Measurements from ENCODE around the gene SPPL3.
"Not testable (repeated sequence)": the region's sequence is repeated elsewhere in the genome, so short reads cannot be mapped to it uniquely, and the experiment has no call there.

Gene SPPL3

DNA sequence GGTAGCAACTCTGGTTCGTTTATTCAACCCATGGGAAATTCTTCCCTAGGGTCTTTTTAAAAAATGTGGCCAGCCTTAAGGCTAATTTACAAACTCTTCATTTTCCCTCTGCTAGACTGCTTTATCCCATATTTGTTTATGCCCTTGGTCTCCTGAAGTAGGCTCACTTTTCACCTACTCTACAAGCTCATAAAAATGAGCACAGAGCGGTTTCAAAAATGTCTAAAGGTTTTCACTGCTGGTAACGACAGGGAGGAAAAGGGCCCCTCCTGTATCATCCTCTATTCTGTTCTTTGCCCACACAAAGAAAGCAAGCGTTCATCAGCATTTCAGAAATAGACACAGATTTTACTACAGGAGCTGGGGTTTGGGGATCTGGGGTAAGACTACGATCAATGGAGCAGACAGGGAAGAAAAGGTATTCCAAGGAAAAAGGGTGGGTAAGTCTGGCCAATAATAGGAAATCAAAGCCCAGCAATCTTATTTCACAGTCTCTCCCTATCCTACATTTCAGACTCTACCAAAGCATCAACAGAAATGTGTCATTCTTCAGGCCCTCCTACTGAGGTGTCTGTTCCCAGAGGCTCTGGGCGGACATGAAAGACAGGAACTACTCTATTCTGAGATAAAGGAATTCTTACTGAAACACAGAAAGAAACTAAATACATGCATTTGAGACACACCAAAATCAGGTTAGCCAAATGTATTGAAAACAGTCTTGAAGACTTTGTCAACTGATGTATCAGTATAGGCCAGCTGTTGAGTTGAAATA lies 86.4 kb downstream of the SPPL3 start:
- DNase-seq (ENCODE audit: low read depth) = no peak

DNA sequence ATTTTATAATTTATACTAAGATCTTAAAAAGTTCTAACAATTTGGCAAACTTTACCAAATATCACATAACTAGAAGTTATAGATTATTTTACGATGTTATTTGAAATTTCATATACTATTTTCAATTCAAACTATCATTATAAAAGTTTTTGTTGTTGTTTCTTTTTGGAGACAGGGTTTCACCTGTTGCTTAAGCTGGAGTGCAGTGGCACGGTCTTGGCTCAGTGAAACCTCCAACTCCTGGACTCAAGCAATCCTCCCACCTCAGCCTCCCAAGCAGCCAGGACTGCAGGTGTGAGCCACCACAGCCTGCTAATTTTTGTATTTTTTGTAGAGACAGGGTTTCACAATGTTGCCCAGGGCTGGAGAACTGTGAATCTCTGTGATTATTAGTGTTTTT lies 87.8 kb downstream of the SPPL3 start:
- no peak for DNase-seq (ENCODE audit: low read depth)

DNA sequence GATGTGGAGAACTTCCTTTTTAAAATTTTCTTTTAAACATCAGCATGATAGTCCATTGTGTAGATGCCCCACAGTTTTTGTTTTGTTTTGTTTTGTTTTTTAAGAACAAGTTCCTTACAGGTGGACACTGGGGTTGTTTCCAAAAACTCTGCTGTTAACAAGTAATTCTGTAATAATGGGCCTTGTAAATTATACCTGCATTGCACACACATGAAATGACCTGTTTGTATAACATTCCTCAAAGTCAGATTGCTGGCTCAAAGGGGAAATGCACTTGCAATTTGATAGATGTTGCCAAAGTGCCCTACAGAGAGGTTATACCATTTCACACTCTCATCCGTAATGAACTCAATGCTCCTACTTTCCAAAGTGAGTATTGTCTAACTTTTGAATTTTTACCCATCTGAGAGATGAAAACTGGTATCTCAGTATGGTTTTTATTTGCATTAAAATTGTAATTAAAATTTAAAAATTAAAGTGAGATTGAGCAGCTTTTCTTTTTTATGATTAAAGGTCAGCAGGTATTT lies 89.2 kb downstream of the SPPL3 start:
- DNase-seq (ENCODE audit: low read depth) = no peak

DNA sequence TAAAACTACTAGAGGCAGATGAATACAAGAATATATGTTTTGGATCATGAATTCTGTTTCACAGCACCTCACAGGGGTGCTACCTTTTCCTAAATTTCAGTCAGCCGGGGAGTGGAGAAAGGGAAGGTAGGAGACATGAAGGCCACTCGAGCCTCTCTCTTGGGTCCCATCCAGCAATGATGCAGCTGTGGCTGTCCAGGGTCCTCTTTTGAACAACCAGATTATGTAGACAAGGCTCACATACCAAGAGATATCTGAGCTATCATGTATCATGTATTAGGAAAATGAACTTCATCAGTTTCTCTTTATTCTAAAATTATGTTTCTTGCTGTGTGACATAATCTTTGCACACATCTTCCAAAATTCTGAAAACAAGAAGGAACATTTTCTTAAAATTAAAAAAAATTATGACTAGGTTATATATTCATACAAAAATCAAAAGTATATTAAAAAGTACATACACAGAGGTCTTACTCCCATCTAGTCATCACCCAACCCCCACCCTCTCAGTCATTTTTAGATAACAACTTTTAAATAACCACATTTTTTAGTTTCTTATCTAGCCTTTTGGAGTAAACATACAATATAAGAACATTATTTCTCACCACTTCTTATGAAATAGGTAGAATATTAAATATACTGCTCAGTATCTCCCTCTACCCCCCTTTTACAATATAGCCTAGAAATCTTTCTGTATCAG lies 89.8 kb downstream of the SPPL3 start:
- DNase-seq (ENCODE audit: low read depth) = no peak

DNA sequence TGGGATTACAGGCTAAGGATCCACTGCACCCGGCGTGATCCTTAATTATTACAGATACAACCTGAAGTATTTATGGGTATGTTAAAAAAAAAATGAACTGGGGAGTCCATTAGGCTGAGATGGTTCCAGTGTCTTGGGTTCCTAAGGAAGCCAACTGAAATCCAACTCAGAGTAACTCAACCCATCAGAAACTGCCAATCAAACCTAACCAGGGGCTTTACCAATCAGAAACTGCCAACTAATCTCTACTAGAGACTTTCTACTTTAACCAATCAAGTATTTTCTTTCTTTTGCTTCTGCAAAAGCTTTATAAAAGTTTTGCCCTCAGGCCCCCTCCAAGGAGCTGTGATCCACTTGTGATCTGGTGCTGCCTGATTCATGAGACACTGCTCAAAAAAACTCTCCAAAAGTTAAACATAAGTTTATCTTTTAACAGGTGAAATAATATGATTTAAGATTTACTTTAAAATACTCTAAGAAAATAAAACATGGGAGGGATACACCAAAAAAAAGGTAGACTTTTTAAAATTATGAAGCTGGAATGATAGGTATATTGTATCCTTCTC lies 90.5 kb downstream of the SPPL3 start:
- no peak for DNase-seq (ENCODE audit: low read depth)

DNA sequence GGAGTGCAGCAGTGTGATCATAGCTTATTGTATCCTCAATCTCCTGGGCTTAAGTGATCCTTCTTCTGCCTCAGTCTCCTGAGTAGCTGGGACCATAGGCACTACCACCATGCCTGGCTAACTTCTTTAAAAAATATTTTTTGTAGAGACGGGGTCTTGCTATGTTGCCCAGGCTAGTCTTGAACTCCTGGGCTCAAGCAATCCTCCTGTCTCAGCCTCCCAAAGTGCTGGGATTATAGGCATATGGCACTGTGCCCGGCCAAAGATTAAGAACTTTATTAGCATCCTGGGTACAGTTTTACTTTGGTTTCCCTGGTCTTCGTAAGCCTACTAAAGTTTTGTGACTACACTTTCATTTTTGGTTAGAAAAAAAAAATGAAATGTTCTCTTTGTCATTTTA lies 94.1 kb downstream of the SPPL3 start:
- no peak for DNase-seq (ENCODE audit: low read depth)

DNA sequence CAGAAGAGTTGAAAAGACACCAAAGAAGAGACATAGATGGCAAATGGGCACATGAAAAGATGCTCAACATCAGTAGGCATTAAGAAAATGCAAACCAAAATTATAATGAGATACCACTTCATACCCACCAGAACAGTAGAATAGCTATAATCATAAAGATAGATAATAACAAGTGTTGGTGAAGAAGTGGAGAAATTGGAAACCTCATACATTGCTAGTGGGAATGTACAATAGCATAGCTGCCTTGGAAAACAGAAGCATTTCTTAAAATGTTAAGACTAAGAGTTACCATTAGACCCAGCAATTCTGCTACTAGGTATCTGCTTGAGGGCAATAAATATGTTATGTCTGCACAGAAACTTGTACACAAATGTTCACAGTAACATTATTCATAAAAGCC lies 99.7 kb downstream of the SPPL3 start:
- no peak for DNase-seq (ENCODE audit: low read depth)

DNA sequence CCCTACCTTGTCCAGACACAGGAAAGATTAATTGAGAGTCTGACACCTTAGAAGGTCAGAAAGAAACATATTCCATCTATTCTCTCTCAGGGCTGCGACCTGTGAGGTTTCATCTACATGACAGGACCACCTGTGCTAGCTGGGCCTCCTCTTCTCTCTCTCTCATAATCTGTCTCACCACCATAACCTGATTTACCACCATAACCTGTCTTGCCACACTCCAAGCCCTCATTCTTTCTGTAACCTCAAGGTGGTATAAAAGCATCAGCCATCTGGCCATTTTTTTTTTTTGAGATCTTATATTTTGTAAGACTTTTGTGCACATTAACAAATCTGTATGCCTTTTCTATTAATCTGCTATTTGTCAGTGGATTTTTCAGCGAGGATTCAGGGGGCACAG lies 103.0 kb downstream of the SPPL3 start:
- no peak for DNase-seq (ENCODE audit: low read depth)

DNA sequence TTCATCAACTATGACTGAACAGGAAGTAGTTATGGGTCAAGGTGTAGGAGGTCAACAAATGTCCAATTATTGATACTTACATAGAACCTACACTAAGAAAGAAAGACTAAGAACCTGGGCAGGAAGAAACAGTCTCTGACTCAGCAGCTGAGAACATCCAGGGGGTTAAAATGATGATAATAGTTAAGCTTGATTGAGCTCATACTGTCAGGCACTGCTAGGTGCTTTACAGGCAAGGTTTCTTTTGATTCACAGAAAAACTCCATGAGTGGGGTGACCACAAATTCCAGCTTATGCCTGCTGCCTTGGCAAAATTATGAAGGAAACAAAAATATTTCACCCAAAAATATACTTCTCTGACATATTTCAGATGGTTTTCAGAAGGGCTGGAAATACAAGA lies 103.5 kb downstream of the SPPL3 start:
- no peak for DNase-seq (ENCODE audit: low read depth)

DNA sequence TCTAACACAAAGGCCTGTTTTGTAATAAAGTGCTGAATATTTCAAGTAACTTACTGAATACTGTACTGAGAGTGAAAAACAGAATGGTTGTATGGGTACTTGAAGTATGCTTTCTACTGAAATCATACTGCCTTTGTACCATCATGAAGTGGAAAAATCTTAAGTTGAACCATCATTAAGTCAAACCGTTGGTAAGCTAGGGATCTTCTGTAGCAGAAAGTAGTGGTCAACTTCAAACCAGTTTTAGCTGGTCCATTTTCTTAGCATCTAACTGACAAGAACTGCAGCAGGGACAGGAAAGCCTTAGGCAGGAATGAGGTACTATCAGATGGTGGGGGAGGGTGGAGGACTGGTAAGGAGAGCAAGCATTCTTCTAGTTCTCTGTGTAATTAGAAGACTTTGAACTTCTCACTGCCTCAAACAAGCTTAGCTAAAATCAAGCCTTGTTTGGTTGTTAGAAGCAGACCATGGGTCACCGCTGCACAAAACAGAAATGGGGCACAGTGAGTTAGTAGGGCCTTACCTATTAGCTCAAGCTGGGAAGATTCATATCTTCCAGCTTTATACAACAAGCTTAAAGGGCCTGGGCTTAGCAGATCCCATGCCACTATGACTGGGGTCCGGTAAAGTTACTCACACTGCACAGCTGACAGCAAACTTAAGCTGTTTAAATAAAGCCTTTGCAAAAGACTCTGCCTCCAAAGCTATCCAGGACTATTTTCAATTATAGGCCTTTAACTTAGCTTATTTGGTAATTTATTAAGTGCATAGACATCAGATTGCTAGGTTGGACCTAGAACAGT lies 104.7 kb downstream of the SPPL3 start:
- no peak for DNase-seq (ENCODE audit: low read depth)

DNA sequence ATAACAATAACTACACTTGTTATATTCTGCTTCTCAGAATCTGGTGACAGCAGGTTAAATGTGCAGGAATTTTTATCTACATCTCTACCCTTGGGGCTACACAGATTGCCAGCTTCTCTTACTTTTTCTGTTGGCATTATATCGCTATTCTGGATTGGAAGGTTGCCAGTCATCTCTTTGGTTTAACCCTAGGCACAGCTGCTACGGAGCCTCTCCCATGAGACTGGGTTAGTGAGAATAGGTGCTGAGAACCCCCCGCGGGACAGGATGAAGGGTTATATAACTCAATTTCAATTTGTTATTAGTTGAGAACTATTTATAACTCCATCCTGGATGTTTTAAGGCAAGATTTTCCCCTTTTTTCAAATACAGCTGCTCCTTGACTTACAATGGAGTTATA lies 105.5 kb downstream of the SPPL3 start:
- no peak for DNase-seq (ENCODE audit: low read depth)

DNA sequence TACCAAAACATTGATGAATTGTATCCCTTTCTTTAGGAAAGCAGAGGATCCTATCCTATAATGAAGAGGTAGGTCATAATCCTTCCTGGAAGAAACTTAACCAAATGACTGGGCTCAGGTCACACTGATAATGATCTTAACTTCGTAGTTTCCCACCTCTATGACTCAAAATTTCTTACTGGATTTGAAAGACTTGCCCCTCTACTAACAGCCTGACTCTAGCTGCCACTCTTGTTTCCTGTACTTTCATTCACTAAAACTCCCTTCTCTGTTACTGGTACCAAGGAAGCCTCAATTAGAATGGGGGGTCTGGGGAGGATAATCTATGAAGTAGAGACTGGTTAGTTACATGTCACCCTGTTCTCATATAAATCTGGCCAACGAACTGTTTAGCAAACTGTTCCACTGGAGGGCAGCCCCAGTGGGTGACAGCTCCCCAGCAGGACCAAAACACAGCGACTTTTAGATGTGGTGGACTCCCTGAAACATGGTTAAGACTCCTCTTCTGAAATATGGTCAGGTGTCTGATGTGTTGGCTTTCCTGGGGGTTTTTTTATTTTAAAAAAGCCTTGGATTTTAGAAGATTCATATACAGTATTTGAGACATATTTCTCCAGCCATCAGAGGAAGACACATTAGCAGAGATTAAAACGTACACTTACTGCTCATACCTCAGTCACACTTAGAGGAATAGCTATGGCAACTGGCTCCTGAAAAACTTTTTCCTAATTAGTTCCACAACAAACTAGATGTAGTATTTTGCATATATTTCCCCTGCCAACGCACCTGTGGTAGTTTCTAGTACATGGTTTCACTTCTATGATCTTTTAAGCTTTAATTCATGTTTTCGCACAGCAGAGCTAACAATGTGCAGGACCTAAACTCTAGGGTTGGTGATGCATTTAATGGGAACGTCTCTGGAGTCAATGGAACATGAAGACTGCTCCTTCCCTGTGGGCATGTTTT lies 106.2 kb downstream of the SPPL3 start:
- no peak for DNase-seq (ENCODE audit: low read depth)

DNA sequence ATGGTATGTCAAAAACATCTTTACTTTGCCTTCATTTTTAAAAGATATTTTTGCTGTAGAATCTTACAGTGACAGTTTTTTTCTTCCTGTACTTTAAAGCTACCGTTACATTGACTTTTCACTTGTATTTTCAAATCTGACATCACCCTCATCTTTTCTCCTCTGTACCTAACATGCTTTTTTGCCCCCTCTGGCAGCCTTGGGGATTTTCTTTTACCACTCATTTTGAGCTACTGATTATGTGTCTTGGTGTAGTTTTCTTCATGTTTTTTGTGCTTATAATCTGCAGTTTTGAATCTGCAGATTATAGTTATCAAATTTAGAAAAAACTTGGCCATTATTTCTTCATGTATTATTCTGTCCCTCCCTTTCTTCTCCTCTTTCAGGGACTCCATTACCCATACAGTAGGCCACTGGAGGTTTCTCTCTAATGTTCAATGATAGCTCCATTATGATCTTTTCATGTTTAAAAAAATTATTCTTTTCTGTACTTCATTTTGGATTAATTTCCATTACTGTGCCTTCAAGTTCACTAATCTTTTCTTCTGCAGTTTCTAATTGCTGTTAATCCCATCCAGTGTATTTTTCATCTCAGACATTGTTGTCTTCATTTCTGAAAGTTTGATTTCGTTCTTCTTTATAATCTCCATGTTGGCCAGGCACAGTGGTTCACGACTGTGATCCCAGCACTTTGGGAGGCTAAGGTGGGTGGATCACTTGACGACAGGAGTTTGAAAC lies 108.5 kb downstream of the SPPL3 start:
- DNase-seq (ENCODE audit: low read depth) = no peak

DNA sequence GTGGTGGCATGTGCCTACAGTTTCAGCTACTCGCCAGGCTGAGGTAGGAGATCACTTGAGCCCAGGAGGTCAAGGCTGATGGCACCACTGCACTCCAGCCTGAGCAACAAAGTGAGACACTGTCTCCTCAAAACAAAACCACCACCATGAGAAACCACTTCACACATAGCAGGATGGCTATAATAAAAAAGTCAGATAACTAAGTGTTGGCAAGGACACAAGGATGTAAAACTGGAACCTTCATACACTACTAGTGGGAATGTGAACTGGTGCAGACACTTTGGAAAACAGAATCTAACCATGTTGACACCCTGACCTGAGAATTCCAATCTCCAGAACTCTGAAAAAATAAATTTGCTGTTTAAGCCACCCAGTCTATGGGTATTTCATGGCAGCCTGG lies 110.8 kb downstream of the SPPL3 start:
- DNase-seq (ENCODE audit: low read depth) = no peak

DNA sequence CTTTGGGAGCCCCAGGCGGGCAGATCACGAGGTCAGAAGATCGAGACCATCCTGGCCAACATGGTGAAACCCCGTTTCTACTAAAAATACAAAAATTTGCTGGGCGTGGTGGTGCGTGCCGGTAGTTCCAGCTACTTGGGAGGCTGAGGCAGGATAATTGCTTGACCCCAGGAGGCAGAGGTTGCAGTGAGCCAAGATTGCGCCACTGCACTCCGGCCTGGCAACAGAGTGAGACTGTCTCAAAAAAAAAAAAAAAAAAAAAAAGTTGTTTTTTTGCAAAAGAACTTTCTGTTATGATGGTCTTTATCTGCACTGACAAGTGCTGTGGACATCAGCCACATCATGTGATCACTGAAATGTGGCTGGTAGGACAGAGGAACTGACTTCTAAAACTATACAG lies 111.7 kb downstream of the SPPL3 start:
- DNase-seq (ENCODE audit: low read depth) = not testable (repeated sequence)

DNA sequence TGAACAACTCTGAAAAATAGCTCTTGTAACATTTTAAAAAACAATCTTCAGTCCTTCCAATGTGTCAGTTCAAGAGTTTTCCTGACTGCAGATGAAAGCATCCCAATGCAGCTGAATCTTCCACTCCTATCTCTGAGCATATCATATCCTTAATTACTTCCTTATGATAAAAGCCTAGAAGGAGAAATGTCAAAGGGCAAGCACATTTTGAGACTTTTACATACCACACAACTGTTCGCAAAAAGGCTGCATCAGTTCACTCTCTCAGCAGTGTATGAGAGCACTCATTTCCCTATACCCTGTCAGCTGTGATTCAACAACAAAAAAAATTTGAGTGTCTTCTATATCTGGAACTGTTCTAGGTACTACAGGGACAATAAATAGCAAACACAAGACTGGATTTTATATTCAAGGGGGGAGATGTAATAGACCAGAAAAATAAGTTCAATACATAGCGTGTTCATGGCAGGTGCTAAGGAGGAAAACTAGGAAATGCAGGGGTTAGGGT lies 112.4 kb downstream of the SPPL3 start:
- no peak for DNase-seq (ENCODE audit: low read depth)

DNA sequence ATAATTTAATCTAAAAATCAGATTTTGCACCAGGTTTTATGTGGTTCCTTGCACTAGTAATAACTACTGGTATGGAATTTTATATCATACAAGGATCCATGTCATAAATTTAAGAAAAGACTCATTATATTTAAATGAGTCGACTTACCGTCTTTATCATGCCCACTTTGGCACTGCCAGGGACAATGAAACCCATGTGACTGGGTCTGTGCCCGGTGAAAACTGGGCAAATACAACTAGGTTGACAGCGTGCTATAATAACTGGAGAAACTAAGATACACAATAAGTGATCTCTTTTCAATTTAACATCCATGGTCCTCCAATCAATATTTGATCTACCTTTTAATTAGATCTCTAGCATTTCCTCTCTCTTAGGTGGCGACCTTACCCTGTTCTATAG lies 114.0 kb downstream of the SPPL3 start:
- no peak for DNase-seq (ENCODE audit: low read depth)

DNA sequence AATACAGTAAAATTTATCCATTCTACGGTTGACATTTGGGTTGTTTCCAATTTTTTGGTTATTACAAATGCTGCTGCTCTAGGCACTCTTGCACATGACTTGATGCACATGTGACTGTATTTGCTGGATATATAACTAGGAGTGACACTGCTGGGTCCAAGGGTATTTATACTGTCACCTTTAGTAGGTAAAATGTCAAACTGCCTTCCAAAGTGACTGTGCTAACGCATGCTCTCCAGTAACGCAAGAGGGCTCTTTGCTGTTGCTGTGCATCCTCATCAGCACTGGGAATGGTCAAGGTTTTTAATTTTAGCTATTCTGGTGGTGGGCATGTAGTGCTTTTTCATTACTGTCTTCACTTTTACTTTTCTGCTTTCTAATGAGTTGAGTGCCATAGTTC lies 116.3 kb downstream of the SPPL3 start:
- DNase-seq (ENCODE audit: low read depth) = no peak

DNA sequence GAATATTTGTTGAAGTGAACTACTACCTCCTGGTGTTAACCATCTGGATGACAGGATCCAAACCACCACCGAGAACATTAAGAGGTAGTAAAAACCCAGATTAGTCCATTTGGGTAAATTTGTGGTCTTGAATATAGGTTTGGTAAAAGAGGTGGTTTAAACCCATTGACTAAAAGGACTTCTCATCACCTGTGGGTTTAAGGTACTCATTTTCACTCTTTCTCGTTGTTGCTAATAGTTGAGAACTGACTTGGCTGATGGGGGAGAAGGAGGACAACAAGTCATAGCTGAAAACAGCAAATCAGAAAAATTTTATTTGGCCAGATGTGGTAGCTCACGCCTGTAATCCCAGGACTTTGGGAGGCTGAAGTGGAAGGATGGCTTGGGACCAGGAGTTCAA lies 119.4 kb downstream of the SPPL3 start:
- no peak for DNase-seq (ENCODE audit: low read depth)

DNA sequence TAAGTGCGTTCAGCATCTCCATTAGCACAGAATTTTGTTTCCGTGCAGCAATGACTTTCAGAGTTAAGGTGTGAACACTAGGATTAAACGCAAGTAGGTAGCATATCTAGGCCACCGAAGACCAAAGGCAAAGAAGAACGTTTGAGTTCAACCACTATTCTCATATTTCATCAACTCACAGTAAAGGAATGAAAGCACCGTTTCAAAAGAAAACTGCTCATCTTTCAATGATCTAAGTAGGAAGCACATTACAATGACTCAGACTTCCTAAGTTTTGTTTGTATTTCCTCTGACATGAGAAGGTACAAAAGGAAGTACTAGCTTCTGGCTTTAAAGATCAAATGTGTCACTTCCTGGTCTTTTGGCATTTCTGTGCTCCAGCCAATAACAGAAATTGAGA lies 121.0 kb downstream of the SPPL3 start:
- no peak for DNase-seq (ENCODE audit: low read depth)

Measured in activated T-cell treated with anti-CD3 and anti-CD28 coated beads for 24 hours (primary cell).